ENCODE results near the gene DPH7.
"Not testable (repeated sequence)": the region's sequence is repeated elsewhere in the genome, so short reads cannot be mapped to it uniquely, and the experiment has no call there.

Gene DPH7

DNA sequence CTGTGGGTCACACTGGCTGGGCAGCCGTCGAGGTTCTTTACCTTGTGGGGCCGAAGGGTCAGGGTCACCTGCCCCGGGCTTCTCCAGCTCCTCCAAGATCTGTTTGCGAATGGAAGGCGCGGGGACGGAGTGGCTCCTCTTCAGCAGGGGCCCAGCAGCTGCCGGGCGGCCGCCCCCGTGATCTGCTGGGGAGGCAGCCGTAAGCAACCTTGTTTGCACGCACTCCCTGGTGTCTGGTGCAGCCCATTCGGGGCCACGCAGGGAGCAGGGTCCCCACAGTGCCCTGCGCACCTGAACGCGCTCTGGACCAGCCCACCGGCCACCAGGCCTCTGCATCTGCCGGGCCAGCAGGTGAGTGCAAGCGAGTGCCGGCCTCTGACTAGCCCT lies 63.4 kb downstream of the DPH7 start:
- ChIA-PET CTCF (no interaction called here), POLR2A (no interaction called here)
- no peak for DNase-seq (ENCODE audit: extremely low spot score)
- TF ChIP-seq, protein P1, sequence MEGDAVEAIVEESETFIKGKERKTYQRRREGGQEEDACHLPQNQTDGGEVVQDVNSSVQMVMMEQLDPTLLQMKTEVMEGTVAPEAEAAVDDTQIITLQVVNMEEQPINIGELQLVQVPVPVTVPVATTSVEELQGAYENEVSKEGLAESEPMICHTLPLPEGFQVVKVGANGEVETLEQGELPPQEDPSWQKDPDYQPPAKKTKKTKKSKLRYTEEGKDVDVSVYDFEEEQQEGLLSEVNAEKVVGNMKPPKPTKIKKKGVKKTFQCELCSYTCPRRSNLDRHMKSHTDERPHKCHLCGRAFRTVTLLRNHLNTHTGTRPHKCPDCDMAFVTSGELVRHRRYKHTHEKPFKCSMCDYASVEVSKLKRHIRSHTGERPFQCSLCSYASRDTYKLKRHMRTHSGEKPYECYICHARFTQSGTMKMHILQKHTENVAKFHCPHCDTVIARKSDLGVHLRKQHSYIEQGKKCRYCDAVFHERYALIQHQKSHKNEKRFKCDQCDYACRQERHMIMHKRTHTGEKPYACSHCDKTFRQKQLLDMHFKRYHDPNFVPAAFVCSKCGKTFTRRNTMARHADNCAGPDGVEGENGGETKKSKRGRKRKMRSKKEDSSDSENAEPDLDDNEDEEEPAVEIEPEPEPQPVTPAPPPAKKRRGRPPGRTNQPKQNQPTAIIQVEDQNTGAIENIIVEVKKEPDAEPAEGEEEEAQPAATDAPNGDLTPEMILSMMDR (IDR thresholded peaks at IDR 0.05; ENCODE audit: control extremely low read depth, extremely low read depth, low read depth, missing control alignments), result no peak

DNA sequence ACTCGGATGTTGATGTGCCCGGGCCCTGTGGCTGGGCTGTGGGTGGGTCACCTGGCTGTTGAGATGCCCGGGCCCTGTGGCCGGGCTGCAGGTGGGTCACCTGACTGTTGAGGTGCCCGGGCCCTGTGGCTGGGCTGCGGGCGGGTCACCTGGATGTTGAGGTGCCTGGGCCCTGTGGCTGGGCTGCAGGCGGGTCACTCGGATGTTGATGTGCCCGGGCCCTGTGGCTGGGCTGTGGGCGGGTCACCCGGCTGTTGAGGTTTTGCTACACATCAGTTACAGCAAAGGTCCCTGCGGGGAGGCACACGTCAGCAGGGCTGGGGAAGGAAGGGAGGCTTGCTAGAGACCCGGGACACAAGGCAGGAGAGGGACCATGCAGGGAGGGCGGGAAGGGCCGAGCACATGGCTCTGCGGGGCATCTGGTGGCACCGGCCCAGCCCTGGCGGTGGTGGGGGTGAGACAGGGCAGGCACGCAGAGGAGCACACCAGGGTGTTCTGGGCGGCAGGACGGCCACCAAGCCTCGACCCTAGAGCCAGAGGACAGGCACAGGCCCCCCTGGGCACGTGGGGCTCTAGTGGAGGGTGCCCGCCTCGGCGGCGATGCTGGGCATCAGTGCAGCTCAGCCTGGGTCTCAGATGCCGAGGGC lies 63.9 kb downstream of the DPH7 start:
- no peak for DNase-seq (ENCODE audit: extremely low spot score)
- TF ChIP-seq, protein P1 (IDR thresholded peaks at IDR 0.05; ENCODE audit: control extremely low read depth, extremely low read depth, low read depth, missing control alignments), result no peak
- ChIA-PET POLR2A (no interaction called here), CTCF (no interaction called here)

DNA sequence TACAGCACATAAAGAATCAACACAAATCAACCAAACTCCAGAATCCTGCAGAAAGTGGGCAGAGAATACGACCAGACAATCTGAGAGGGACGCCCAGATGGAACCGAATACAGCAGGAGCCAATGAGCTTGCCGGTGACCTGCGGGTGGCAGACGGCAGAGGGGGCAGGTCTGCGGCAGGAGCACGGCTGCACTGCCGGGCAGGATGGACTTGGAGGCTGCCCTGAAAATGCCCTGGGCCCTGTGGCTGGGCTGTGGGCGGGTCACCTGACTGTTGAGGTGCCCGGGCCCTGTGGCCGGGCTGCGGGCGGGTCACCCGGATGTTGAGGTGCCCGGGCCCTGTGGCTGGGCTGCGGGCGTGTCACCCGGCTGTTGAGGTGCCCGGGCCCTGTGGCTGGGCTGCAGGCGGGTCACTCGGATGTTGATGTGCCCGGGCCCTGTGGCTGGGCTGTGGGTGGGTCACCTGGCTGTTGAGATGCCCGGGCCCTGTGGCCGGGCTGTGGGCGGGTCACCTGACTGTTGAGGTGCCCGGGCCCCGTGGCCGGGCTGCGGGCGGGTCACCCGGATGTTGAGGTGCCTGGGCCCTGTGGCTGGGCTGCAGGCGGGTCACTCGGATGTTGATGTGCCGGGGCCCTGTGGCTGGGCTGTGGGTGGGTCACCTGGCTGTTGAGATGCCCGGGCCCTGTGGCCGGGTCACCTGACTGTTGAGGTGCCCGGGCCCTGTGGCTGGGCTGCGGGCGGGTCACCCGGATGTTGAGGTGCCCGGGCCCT lies 64.7 kb downstream of the DPH7 start:
- not testable (repeated sequence) for DNase-seq (ENCODE audit: extremely low spot score)
- CTCF ChIA-PET, result interaction anchor here (1.5 kb wide), 1 partner anchor 38 kb away, joined by 4 read pairs; the partner anchor contains the start of gene MRPL41
- POLR2A ChIA-PET, result interaction anchor here (0.7 kb wide), 1 partner anchor 594 kb away, joined by 6 read pairs; no protein-coding TSS in a partner anchor

DNA sequence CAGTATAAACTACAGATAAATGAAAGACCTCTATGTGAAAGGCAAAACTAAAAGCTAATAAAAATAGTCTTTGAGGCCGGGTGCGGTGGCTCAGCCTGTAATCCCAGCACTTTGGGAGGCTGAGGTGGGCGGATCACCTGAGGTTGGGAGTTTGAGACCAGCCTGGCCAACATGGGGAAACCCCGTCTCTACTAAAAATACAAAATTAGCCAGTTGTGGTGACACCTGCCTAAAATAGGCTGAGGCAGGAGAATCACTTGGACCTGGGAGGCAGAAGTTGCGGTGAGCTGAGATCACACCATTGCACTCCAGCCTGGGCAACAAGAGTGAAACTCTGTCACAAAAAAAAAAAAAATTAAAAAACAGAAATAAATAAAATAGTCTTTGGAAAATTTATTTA lies 65.6 kb downstream of the DPH7 start:
- DNase-seq (ENCODE audit: extremely low spot score), result not testable (repeated sequence)
- CTCF ChIA-PET, result interaction anchor here (1.5 kb wide), 1 partner anchor 39 kb away, joined by 4 read pairs; the partner anchor contains the start of gene MRPL41
- POLR2A ChIA-PET, result interaction anchor here (0.7 kb wide), 1 partner anchor 595 kb away, joined by 6 read pairs; no protein-coding TSS in a partner anchor

DNA sequence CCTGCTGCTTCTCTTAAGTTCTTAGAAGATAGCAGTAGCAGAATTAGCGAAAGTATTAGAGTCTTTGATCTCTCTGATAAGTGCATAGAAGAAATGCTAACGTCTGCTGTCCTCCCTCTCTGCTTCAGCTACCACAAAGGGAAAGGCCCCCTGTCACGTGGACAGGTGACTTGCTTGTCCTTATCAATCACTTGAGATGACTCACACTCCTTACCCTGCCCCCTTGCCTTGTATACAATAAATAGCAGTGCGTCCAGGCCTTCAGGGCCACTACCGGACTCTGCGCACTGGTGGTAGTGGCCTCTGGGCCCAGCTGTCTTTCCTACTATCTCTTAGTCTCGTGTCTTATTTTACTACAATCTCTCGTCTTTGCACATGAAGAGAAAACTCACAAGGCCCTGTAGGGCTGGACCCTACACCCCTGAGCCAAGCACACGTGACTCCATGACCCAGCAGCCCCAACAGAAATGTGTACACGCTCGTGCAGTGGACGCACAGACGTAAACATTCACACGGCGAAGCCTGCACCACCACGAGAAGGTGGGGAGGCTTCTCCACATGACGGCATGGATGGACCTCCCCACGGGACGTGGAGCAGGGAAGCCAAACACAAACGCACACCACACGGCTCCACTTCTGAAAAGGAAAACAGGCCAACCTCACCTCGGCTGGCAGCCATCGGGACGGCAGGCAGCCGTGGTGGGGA lies 66.8 kb downstream of the DPH7 start:
- TF ChIP-seq, protein P1 (IDR thresholded peaks at IDR 0.05; ENCODE audit: control extremely low read depth, extremely low read depth, low read depth, missing control alignments), result no peak
- ChIA-PET CTCF (no interaction called here), POLR2A (no interaction called here)
- no peak for DNase-seq (ENCODE audit: extremely low spot score)

DNA sequence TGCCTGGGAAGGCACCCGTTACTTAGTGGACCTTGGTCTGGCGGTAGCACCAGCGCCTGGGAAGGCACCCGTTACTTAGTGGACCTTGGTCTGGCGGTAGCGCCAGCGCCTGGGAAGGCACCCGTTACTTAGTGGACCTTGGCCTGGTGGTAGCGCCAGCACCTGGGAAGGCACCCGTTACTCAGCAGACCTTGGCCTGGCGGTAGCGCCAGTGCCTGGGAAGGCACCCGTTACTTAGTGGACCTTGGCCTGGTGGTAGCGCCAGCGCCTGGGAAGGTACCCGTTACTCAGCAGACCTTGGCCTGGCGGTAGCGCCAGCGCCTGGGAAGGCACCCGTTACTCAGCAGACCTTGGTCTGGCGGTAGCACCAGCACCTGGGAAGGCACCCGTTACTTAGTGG lies 67.6 kb downstream of the DPH7 start:
- CTCF ChIA-PET; DNase-seq (ENCODE audit: extremely low spot score); POLR2A ChIA-PET: not testable (repeated sequence)

DNA sequence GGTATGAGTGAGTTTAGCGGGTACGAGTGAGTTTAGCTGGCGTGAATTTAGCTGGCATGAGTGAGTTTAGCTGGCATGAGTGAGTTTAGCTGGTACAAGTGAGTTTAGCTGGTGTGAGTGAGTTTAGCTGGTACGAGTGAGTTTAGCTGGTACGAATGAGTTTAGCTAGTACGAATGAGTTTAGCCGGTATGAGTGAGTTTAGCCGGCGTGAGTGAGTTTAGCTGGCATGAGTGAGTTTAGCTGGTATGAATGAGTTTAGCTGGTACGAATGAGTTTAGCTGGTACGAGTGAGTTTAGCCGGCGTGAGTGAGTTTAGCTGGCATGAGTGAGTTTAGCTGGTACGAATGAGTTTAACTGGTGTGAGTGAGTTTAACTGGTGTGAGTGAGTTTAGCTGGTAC lies 69.5 kb downstream of the DPH7 start:
- TF ChIP-seq, protein P1 (IDR thresholded peaks at IDR 0.05; ENCODE audit: control extremely low read depth, extremely low read depth, low read depth, missing control alignments), result no peak
- CTCF ChIA-PET, result interaction anchor here (1.1 to 2.1 kb wide), 6 partner anchors 14 to 50 kb away, joined by 3 to 6 read pairs (median 5); partner anchors contain the start of gene NSMF
- POLR2A ChIA-PET, result no interaction called here
- no peak for DNase-seq (ENCODE audit: extremely low spot score)

DNA sequence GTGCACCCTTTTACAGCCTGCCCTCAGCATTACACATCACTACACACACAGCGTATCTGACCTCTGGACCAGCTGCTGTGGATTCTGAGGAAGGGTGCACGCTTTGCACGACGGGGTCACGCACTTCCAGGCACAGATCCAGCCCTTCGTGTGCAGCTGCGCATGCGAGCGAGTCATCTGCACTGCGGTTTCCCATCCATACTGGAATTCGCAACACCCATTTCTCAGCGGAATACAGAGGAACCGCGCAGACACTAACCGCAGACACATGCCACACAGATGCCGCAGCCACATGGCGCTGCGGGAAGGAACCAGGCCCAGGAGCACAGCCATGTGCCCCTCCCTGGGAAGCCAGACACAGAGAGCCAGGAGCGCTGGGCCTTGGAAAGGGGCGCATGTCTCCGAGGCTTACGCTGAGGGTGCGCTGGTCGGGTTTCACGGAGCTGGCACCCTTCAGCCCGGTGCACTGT lies 72.0 kb downstream of the DPH7 start:
- TF ChIP-seq, protein P1 (IDR thresholded peaks at IDR 0.05; ENCODE audit: control extremely low read depth, extremely low read depth, low read depth, missing control alignments), result no peak
- CTCF ChIA-PET, result interaction anchor here (1.1 to 1.7 kb wide), 2 partner anchors 18 to 24 kb away, joined by 3 to 4 read pairs; no protein-coding TSS in a partner anchor
- no peak for DNase-seq (ENCODE audit: extremely low spot score)
- POLR2A ChIA-PET, result no interaction called here
